ENCODE measurements around the gene GRID2IP. TPM values are rescaled to one million over a fixed set of nuclear protein-coding genes. Genes with fewer than 3 reads are reported as not detected.

GRID2IP gene
- total RNA-seq, 1 donor from 2014 or later = 0.13 TPM

- no peak overlapping the region for H3K4me3 ChIP-seq (ENCODE audit: low read depth, low read length)
- no peak for DNase-seq (ENCODE audit: low read depth)
- no peaks in the 10 kb centered on the region for H3K27me3 ChIP-seq (ENCODE audit: control insufficient read depth, insufficient read depth, low read length)
- no peaks in the 10 kb centered on the region for H3K36me3 ChIP-seq (ENCODE audit: control insufficient read depth, insufficient read depth, low read length)
- no peak for TF ChIP-seq CTCF (IDR thresholded peaks at IDR 0.05; ENCODE audit: insufficient read depth, low read length, poor library complexity, severe bottlenecking)
These were observed 69.8 kb downstream of the GRID2IP start for GRCh38 chr7:6481445-6481844.

- no peak for TF ChIP-seq CTCF (IDR thresholded peaks at IDR 0.05; ENCODE audit: insufficient read depth, low read length, poor library complexity, severe bottlenecking)
- DNase-seq (ENCODE audit: low read depth) = no peak
- Histone ChIP-seq H3K4me3 (ENCODE audit: low read depth, low read length) (no peak overlapping the region), H3K36me3 (ENCODE audit: control insufficient read depth, insufficient read depth, low read length) (no peaks in the 10 kb centered on the region), H3K27me3 (ENCODE audit: control insufficient read depth, insufficient read depth, low read length) (no peaks in the 10 kb centered on the region)
These were observed 71.0 kb downstream of the GRID2IP start for GRCh38 chr7:6480323-6480660.

- DNase-seq (ENCODE audit: low read depth) = no peak
- no peak overlapping the region for H3K4me3 ChIP-seq (ENCODE audit: low read depth, low read length)
- no peak for TF ChIP-seq CTCF (IDR thresholded peaks at IDR 0.05; ENCODE audit: insufficient read depth, low read length, poor library complexity, severe bottlenecking)
- H3K36me3 ChIP-seq (ENCODE audit: control insufficient read depth, insufficient read depth, low read length) = no peaks in the 10 kb centered on the region
- no peaks in the 10 kb centered on the region for H3K27me3 ChIP-seq (ENCODE audit: control insufficient read depth, insufficient read depth, low read length)
These were observed 72.2 kb downstream of the GRID2IP start for GRCh38 chr7:6479067-6479466.

- H3K4me3 ChIP-seq (ENCODE audit: low read depth, low read length) = no peak overlapping the region
- TF ChIP-seq CTCF (IDR thresholded peaks at IDR 0.05; ENCODE audit: insufficient read depth, low read length, poor library complexity, severe bottlenecking) = no peak
- H3K27me3 ChIP-seq (ENCODE audit: control insufficient read depth, insufficient read depth, low read length) = no peaks in the 10 kb centered on the region
- H3K36me3 ChIP-seq (ENCODE audit: control insufficient read depth, insufficient read depth, low read length) = no peaks in the 10 kb centered on the region
- no peak for DNase-seq (ENCODE audit: low read depth)
These were observed 73.1 kb downstream of the GRID2IP start for GRCh38 chr7:6478186-6478585.

GRCh38 chr7:6477318-6477660 is 74.0 kb downstream of the GRID2IP start:
- H3K27me3 ChIP-seq (ENCODE audit: control insufficient read depth, insufficient read depth, low read length) = no peaks in the 10 kb centered on the region
- no peak for TF ChIP-seq CTCF (IDR thresholded peaks at IDR 0.05; ENCODE audit: insufficient read depth, low read length, poor library complexity, severe bottlenecking)
- DNase-seq (ENCODE audit: low read depth) = no peak
- no peaks in the 10 kb centered on the region for H3K36me3 ChIP-seq (ENCODE audit: control insufficient read depth, insufficient read depth, low read length)
- no peak overlapping the region for H3K4me3 ChIP-seq (ENCODE audit: low read depth, low read length)

- TF ChIP-seq CTCF (IDR thresholded peaks at IDR 0.05; ENCODE audit: insufficient read depth, low read length, poor library complexity, severe bottlenecking) = no peak
- H3K36me3 ChIP-seq (ENCODE audit: control insufficient read depth, insufficient read depth, low read length) = no peaks in the 10 kb centered on the region
- H3K4me3 ChIP-seq (ENCODE audit: low read depth, low read length) = no peak overlapping the region
These were observed 74.5 kb downstream of the GRID2IP start for GRCh38 chr7:6476596-6477317.

More at GRCh38 chr7:6476596-6477317, 74.5 kb downstream of the GRID2IP start:
- DNase-seq (ENCODE audit: low read depth) = no peak
- H3K27me3 ChIP-seq (ENCODE audit: control insufficient read depth, insufficient read depth, low read length) = no peaks in the 10 kb centered on the region

Data from kidney epithelial cell (primary cell).